ENCODE data around the gene DNAJB8.

The DNAJB8 gene

GRCh38 chr3:128448491-128448890 is 18.2 kb downstream of the DNAJB8 start:
- DNase-seq (ENCODE audit: low read depth) = no peak

GRCh38 chr3:128447561-128448013 is 19.1 kb downstream of the DNAJB8 start:
- DNase-seq (ENCODE audit: low read depth) = no peak
- no peak overlapping the region for H3K4me3 ChIP-seq (ENCODE audit: low read depth, low read length)
- no peak for TF ChIP-seq MYC (IDR thresholded peaks at IDR 0.05; ENCODE audit: low read depth, low read length)
- TF ChIP-seq, protein P1, sequence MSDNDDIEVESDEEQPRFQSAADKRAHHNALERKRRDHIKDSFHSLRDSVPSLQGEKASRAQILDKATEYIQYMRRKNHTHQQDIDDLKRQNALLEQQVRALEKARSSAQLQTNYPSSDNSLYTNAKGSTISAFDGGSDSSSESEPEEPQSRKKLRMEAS (IDR thresholded peaks at IDR 0.05; ENCODE audit: low read depth, low read length) = no peak
- TF ChIP-seq POLR2A (IDR thresholded peaks at IDR 0.05; ENCODE audit: extremely low read depth, insufficient read length) = no peak
- TF ChIP-seq, protein P2, sequence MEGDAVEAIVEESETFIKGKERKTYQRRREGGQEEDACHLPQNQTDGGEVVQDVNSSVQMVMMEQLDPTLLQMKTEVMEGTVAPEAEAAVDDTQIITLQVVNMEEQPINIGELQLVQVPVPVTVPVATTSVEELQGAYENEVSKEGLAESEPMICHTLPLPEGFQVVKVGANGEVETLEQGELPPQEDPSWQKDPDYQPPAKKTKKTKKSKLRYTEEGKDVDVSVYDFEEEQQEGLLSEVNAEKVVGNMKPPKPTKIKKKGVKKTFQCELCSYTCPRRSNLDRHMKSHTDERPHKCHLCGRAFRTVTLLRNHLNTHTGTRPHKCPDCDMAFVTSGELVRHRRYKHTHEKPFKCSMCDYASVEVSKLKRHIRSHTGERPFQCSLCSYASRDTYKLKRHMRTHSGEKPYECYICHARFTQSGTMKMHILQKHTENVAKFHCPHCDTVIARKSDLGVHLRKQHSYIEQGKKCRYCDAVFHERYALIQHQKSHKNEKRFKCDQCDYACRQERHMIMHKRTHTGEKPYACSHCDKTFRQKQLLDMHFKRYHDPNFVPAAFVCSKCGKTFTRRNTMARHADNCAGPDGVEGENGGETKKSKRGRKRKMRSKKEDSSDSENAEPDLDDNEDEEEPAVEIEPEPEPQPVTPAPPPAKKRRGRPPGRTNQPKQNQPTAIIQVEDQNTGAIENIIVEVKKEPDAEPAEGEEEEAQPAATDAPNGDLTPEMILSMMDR (IDR thresholded peaks at IDR 0.05; ENCODE audit: low read depth, low read length) = no peak

More at GRCh38 chr3:128448491-128448890, 18.2 kb downstream of the DNAJB8 start:
- TF ChIP-seq POLR2A (IDR thresholded peaks at IDR 0.05; ENCODE audit: extremely low read depth, insufficient read length) (no peak), MYC (IDR thresholded peaks at IDR 0.05; ENCODE audit: low read depth, low read length) (no peak)
- TF ChIP-seq, protein P2 (IDR thresholded peaks at IDR 0.05; ENCODE audit: low read depth, low read length) = no peak
- TF ChIP-seq, protein P1 (IDR thresholded peaks at IDR 0.05; ENCODE audit: low read depth, low read length) = no peak
- H3K4me3 ChIP-seq (ENCODE audit: low read depth, low read length) = no peak overlapping the region

DNA sequence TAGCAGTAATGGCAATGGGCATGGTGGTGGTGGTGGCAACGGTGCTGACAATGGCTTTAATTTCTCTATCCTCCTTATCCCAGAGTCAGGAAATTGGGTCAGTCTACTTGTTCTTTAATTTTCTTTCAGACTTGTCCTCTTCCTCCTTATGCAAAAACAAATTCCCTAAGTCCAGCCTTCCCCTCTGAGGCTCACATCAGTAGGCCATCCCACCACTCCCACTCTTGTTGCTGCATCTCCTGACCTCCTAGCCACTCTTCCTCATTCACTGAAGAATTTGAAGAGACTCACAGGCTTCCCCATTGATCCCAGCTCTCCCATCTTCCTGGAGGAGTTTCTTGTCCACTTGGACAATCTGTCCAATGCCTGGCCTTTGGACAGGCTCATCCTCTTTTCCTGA is 19.9 kb downstream of the DNAJB8 start:
- TF ChIP-seq POLR2A (IDR thresholded peaks at IDR 0.05; ENCODE audit: extremely low read depth, insufficient read length) (no peak), MYC (IDR thresholded peaks at IDR 0.05; ENCODE audit: low read depth, low read length) (no peak)
- TF ChIP-seq, protein P2 (IDR thresholded peaks at IDR 0.05; ENCODE audit: low read depth, low read length) = no peak
- TF ChIP-seq, protein P1 (IDR thresholded peaks at IDR 0.05; ENCODE audit: low read depth, low read length) = no peak
- DNase-seq (ENCODE audit: low read depth) = no peak
- H3K4me3 ChIP-seq (ENCODE audit: low read depth, low read length) = no peak overlapping the region

GRCh38 chr3:128445357-128445756 is 21.3 kb downstream of the DNAJB8 start:
- H3K4me3 ChIP-seq (ENCODE audit: low read depth, low read length) = no peak overlapping the region
- no peak for DNase-seq (ENCODE audit: low read depth)
- TF ChIP-seq, protein P1 (IDR thresholded peaks at IDR 0.05; ENCODE audit: low read depth, low read length) = no peak
- TF ChIP-seq, protein P2 (IDR thresholded peaks at IDR 0.05; ENCODE audit: low read depth, low read length) = no peak
- TF ChIP-seq POLR2A (IDR thresholded peaks at IDR 0.05; ENCODE audit: extremely low read depth, insufficient read length) = no peak
- no peak for TF ChIP-seq MYC (IDR thresholded peaks at IDR 0.05; ENCODE audit: low read depth, low read length)

- TF ChIP-seq, protein P1 (IDR thresholded peaks at IDR 0.05; ENCODE audit: low read depth, low read length) = no peak
- TF ChIP-seq, protein P2 (IDR thresholded peaks at IDR 0.05; ENCODE audit: low read depth, low read length) = no peak
- TF ChIP-seq POLR2A (IDR thresholded peaks at IDR 0.05; ENCODE audit: extremely low read depth, insufficient read length) (no peak), MYC (IDR thresholded peaks at IDR 0.05; ENCODE audit: low read depth, low read length) (no peak)
These were observed 22.9 kb downstream of the DNAJB8 start for GRCh38 chr3:128443771-128444170.

More at GRCh38 chr3:128443771-128444170, 22.9 kb downstream of the DNAJB8 start:
- no peak for DNase-seq (ENCODE audit: low read depth)
- H3K4me3 ChIP-seq (ENCODE audit: low read depth, low read length) = no peak overlapping the region

Measured in NB4 (cell line).